HG03139 (cell line): ENCODE data around the gene DCTN1.
"Not testable (repeated sequence)": the region's sequence is repeated elsewhere in the genome, so short reads cannot be mapped to it uniquely, and the experiment has no call there.

ENCODE experiments used
- ATAC-seq: cut with Tn5 transposase; IDR thresholded peaks from one replicate; pipeline ENCODE4 v1.9.1; 2021; ENCODE audit not compliant: unreplicated experiment

DCTN1 gene

GRCh38 chr2:74372674-74373073, 7.4 kb downstream of the DCTN1 start:
- no peak for ATAC-seq

- ATAC-seq: no peak
Observed at GRCh38 chr2:74371421-74371820, 8.7 kb downstream of the DCTN1 start.

- no peak for ATAC-seq
Observed at GRCh38 chr2:74369976-74370375, 10.1 kb downstream of the DCTN1 start.

GRCh38 chr2:74368499-74368898, 11.6 kb downstream of the DCTN1 start:
- no peak for ATAC-seq

- no peak for ATAC-seq
Observed at GRCh38 chr2:74367789-74368188, 12.3 kb downstream of the DCTN1 start.

- ATAC-seq: no peak
Observed at GRCh38 chr2:74366036-74366435, 14.1 kb downstream of the DCTN1 start.

GRCh38 chr2:74364533-74365505, 15.3 kb downstream of the DCTN1 start:
- ATAC-seq: no peak

GRCh38 chr2:74361327-74361726, 18.8 kb downstream of the DCTN1 start:
- ATAC-seq: no peak

- no peak for ATAC-seq
Observed at GRCh38 chr2:74357627-74358026, 22.5 kb downstream of the DCTN1 start.

GRCh38 chr2:74349889-74350288, 30.2 kb downstream of the DCTN1 start:
- no peak for ATAC-seq

- ATAC-seq: no peak
Observed at GRCh38 chr2:74347742-74348141, 32.4 kb downstream of the DCTN1 start.

- no peak for ATAC-seq
Observed at GRCh38 chr2:74347303-74347702, 32.8 kb downstream of the DCTN1 start.

GRCh38 chr2:74345272-74345943, 34.7 kb downstream of the DCTN1 start:
- no peak for ATAC-seq

GRCh38 chr2:74343316-74343715, 36.8 kb downstream of the DCTN1 start, which contains the start of gene SLC4A5:
SLC4A5 (minus strand) TSS chr2:74343416; CDS start chr2:74315023, 28,393 bp downstream.
- ATAC-seq: no peak

- ATAC-seq: not testable (repeated sequence)
Observed at GRCh38 chr2:74336227-74336626, 43.9 kb downstream of the DCTN1 start.

GRCh38 chr2:74334931-74335333, 45.2 kb downstream of the DCTN1 start:
- no peak for ATAC-seq

- no peak for ATAC-seq
Observed at GRCh38 chr2:74333896-74334586, 46.1 kb downstream of the DCTN1 start.

GRCh38 chr2:74333175-74333574, 46.9 kb downstream of the DCTN1 start:
- no peak for ATAC-seq

- no peak for ATAC-seq
Observed at GRCh38 chr2:74332550-74333174, 47.4 kb downstream of the DCTN1 start.

GRCh38 chr2:74328573-74328972, 51.5 kb downstream of the DCTN1 start:
- no peak for ATAC-seq

- ATAC-seq: no peak
Observed at GRCh38 chr2:74328074-74328473, 52.0 kb downstream of the DCTN1 start.
